ENCODE measurements around the gene FXYD6.

GRCh38 chr11:117816151-117816741 lies 60.2 kb downstream of the FXYD6 start:
- TF ChIP-seq CTCF (IDR thresholded peaks at IDR 0.05): peak in 3 of 6 experiments; percentile 9 to 30 (median 23)
- peak in 1 of 2 donors; percentile 69 for TF ChIP-seq POLR2A (IDR thresholded peaks at IDR 0.05)

Measured in adrenal gland (tissue), 5 donors.